ENCODE results near the gene PRR14.
A peak's percentile ranks its signal among the peaks of the same experiment; 100 is the strongest.
"Not testable (repeated sequence)": the region's sequence is repeated elsewhere in the genome, so short reads cannot be mapped to it uniquely, and the experiment has no call there.

The PRR14 gene

DNA sequence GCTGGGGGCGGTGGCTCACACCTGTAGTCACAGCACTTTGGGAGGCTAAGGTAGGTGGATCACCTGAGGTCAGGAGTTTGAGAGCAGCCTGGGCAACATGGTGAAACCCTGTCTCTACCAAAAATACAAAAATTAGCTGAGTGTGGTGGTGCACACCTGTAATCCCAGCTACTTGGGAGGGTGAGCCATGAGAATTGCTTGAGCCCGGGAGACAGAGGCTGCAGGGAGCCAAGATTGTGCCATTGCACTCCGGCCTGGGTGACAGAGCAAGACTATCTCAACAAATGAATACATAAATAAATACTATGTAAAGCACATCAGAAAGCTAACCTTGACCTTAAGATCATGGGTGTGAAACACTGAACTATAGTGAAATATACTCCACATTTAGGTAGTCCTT, 45.9 kb downstream of the PRR14 start:
- not testable (repeated sequence) for DNase-seq

DNA sequence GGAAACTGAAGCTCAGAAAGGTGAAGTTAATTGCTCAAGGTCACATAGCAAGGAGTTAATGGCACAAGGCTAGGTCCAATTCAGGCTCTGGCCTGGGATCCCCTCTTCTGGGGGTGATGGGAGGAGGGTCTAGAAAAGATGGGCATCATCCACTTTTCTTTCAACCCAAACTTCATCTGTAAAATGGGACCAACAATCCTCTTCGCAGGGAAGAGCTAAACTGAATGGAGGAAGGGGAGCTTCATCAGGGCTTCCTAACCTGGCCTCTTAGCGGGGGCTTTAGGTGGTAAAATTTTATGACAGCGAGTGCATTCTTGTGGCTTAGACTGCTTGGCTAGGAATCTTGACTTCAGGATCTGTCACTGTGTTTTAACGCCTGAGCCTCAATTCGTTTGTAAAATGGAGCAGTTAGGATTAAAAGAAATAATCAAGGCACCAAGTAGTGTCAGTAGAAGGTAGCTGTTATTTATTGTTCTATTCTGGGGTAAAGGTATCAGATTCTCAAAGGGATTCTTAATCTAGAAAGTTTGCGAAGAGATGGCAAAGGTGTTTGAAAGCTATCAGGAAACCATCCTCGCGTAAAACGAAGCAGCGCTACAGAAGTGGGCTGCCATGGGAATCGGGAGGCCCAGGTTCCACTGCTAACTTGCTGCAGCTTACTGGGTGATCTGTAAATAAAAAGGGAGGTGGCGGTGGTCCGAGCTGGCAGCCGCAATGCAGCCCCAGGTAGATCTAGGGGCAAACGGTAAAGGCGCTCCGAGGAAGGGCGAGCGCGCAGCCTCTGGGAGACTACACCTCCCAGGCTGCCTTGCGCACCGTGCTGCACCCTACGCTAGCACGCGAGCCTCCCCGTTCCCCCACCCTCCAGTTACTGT, 46.7 kb downstream of the PRR14 start:
- DNase-seq = no peak

DNA sequence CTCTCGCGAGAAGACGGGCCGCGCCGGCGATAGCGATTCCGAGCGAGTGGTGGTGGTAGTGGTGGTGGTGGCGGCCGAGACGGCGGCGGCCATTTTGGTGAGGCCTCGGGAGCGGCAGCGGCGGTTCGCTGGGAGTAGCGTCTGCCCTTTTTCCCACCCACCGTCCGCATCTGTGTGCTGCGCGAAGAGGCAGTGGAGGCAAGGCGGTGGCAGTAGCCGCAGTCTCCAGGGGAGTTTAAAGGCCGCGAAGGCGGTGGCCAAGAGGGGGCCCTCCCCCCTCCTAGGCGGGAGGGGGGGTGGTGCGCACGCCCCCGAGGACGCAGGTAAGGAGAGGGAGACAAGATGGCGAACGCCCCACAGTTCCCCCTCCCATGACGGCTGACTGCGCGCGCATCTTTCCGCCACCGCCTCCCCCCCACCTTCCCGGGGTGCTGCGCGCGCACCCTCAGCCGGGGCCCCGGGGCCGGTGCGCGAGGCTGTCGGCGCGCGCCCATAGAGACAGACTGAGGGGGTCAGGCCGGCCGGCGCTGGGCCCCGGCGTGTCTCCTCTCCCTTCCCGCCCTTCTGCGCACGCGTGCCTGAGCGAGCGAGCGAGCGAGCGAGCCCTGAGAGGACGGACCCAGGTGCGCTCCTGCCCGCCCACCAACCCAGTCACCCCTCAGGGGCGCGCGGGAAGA, 47.5 kb downstream of the PRR14 start:
- DNase-seq = peak; percentile 96

DNA sequence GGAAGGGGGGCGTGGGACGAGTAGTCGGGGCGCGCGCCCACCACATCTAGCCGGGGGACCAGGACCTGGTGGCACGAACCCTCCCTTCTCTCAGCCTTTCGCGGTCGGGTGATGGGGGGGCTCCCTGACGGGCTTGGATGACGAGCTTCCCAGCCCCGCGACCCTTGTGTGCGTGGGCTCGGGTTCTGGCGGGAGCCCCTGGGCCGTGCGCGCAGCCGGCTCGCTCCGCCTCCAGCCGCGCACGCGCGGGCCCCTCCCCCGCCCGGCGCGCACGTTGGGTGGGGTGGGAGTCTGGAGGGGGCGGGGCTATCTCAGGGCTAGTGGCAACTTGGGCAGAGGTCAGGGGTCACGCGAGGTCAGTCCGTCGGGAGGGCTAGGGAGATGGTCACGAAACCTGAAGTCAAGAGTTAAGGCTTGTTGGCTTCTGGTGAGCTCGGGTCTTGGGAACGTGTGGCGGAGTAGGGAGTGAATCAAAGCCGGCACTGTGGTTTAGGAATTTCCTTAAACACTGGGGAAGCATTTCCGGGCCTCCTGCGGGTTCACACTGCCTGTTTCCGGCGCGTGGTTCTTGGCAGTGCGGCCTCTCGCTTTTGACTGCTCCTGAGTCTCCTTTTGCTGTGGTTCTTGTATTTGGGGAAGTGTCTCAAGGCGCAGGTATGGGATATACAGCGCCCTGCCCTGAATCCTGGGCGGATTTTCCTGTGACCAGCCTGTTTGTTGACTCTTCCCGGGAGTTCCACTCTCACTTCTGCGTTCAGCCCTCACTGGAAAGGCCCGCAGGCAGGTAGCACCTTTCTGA, 48.3 kb downstream of the PRR14 start, which contains the start of gene SRCAP:
SRCAP (plus strand) TSS at position 356 of the 799 bp plus-strand sequence. CDS start 1,654 bp downstream, outside the sequence.
- peak; percentile 72 for DNase-seq

DNA sequence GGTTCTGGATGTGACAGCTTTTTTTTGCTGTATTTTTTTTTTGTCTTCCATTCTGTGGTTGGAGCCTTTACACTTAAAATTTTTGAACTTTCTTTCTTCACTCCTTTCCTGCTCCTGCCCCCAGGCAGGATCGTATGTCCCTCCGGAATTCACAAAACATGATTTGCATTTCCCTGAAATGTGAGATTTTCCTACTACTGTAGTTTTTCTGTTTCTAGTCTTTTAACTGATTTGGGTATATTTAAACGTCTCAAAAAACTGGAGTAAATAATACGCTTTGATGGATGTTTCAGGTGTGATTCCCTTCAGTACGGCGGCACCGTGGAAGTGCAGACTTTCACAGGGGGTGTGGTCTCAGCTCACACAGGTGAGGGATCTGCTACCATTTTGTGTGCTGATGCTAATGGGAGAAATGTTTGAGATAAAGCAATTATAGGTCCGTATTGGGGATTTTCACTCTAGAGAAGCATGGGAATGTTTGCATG, 48.9 kb downstream of the PRR14 start:
- DNase-seq = no peak

DNA sequence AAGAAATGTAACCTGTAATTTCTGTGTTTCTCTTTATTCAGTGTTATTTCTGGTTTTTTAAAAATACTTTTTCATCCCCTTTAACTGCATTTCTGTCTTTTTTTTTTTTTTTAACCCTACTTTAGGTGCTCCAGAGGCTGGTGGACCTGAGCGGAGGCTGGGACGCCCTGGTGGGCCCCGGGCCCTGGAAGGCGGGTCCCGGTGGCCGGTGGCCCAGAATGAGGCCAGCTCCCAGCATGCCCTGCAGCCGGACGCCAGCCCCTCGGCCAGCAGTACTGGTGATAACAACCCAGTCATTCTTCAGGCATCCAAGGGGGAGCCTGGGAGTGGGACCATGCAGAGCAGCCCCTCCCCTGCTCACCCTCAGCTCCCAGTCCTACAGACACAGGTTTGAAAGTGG, 49.7 kb downstream of the PRR14 start:
- DNase-seq = no peak

DNA sequence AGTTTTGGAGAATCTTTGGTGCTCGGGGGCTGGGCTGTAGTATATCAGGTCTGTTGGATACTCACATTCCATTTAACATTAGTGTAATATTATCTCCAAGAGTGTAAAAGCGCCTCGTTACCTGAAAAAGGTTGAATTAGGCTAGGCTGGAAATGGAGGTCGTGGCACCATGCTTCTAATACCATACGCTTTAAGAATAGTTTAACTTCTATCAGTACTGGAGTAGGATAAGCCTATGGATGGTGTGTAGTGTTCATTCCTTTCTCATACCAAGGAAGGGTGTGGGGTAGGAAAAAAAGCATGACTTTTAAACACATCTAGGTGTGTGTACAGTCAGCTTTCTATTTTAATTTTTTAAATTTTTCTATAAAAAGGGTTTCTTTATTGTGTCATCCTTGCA, 50.2 kb downstream of the PRR14 start:
- DNase-seq = no peak

DNA sequence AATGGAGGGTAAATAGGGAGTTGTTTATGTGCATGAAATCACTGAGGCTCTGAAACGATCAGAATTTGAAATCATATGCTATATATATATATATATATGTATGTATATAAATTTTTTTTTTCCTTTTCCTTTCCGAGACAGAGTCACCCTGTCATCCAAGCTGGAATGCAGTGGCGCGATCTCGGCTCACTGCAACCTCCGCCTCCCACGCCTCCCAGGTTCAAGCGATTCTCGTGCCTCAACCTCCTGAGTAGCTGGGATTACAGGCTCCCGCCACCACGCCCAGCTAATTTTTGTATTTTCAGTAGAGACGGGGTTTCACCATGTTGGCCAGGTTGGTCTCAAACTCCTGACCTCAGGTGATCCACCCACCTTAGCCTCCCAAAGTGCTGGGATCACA, 52.3 kb downstream of the PRR14 start:
- DNase-seq = not testable (repeated sequence)

DNA sequence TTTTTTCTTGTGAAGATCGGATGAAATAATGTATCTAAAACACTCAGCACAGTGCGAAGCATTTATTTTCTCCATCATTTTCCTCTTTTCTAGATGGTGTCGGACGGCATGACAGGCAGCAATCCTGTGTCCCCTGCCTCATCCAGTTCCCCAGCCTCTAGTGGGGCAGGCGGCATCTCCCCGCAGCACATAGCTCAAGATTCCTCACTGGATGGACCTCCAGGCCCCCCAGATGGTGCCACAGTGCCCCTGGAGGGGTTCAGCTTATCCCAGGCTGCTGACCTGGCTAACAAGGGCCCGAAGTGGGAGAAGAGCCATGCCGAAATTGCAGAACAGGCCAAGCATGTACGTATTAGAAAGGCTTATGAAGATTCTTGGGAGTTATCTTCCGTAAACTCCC, 53.2 kb downstream of the PRR14 start:
- no peak for DNase-seq

Measured in NCI-H1436 (cell line).